ENCODE data around the gene LSM5. TPM values are rescaled to one million over a fixed set of nuclear protein-coding genes. Genes with fewer than 3 reads are reported as not detected.
"Not testable (repeated sequence)": the region's sequence is repeated elsewhere in the genome, so short reads cannot be mapped to it uniquely, and the experiment has no call there.

LSM5 gene
- total RNA-seq, 1 donor from 2014 or later = 39.2 TPM

- DNase-seq (ENCODE audit: missing footprints) = no peak
- ATAC-seq = no peak
- intact Hi-C loops (cut with DNase I) = no loop called here
These were observed 21.6 kb upstream of the LSM5 start for GRCh38 chr7:32511791-32512190.

GRCh38 chr7:32507414-32507813, 17.2 kb upstream of the LSM5 start:
- intact Hi-C loops (cut with DNase I) = no loop called here
- no peak for ATAC-seq
- DNase-seq (ENCODE audit: missing footprints) = no peak

- DNase-seq (ENCODE audit: missing footprints) (no peak), ATAC-seq (no peak)
- intact Hi-C loops (cut with DNase I) = no loop called here
These were observed 16.3 kb upstream of the LSM5 start for GRCh38 chr7:32506266-32507054.

GRCh38 chr7:32502728-32503127, 12.5 kb upstream of the LSM5 start:
- DNase-seq (ENCODE audit: missing footprints) = no peak
- intact Hi-C loops (cut with DNase I) = no loop called here
- ATAC-seq = no peak

GRCh38 chr7:32501522-32501921, 11.3 kb upstream of the LSM5 start:
- intact Hi-C loops (cut with DNase I) = no loop called here
- ATAC-seq (no peak), DNase-seq (ENCODE audit: missing footprints) (no peak)

- no peak for ATAC-seq
- intact Hi-C loops (cut with DNase I) = no loop called here
These were observed 10.8 kb upstream of the LSM5 start for GRCh38 chr7:32500922-32501341.

GRCh38 chr7:32500216-32500615, 10.0 kb upstream of the LSM5 start:
- DNase-seq (ENCODE audit: missing footprints); ATAC-seq; intact Hi-C loops (cut with DNase I): not testable (repeated sequence)

More at GRCh38 chr7:32500922-32501341, 10.8 kb upstream of the LSM5 start:
- DNase-seq (ENCODE audit: missing footprints) = no peak

- DNase-seq (ENCODE audit: missing footprints); ATAC-seq; intact Hi-C loops (cut with DNase I): not testable (repeated sequence)
These were observed 9.6 kb upstream of the LSM5 start for GRCh38 chr7:32499755-32500154.

- intact Hi-C loops (cut with DNase I) = no loop called here
- DNase-seq (ENCODE audit: missing footprints) = no peak
- no peak for ATAC-seq
These were observed 6.1 kb upstream of the LSM5 start for GRCh38 chr7:32496052-32496813.

- DNase-seq (ENCODE audit: missing footprints) = peak; percentile 99
- peak; percentile 100 for ATAC-seq
- intact Hi-C loops (cut with DNase I) = loop anchor here (2.0 kb wide), 1 partner anchor 91 kb away; no protein-coding TSS in a partner anchor
These were observed 5.3 kb upstream of the LSM5 start, which contains the start of gene AVL9 for GRCh38 chr7:32495298-32496051. AVL9 (plus strand) TSS chr7:32495489; CDS start chr7:32495710, 221 bp downstream.

GRCh38 chr7:32494946-32495297, 4.7 kb upstream of the LSM5 start:
- DNase-seq (ENCODE audit: missing footprints) (no peak), ATAC-seq (peak; percentile 4)
- intact Hi-C loops (cut with DNase I) = loop anchor here (2.0 to 5.0 kb wide), 2 partner anchors 92 to 462 kb away; partner anchors contain the start of gene FKBP9

GRCh38 chr7:32489788-32490126, 423 bp downstream of the LSM5 start:
- intact Hi-C loops (cut with DNase I) = loop anchor here (5.0 kb wide), 1 partner anchor 468 kb away; the partner anchor contains the start of gene FKBP9
- no peak for DNase-seq (ENCODE audit: missing footprints)
- no peak for ATAC-seq

GRCh38 chr7:32481921-32482320, 8.3 kb downstream of the LSM5 start:
- intact Hi-C loops (cut with DNase I) = no loop called here

GRCh38 chr7:32481176-32481575, 9.0 kb downstream of the LSM5 start:
- intact Hi-C loops (cut with DNase I) = no loop called here
- no peak for DNase-seq (ENCODE audit: missing footprints)
- ATAC-seq = no peak

More at GRCh38 chr7:32481921-32482320, 8.3 kb downstream of the LSM5 start:
- no peak for ATAC-seq
- no peak for DNase-seq (ENCODE audit: missing footprints)

- ATAC-seq (no peak), DNase-seq (ENCODE audit: missing footprints) (no peak)
- intact Hi-C loops (cut with DNase I) = loop anchor here (2.0 to 10.0 kb wide), 2 partner anchors 269 to 735 kb away; no protein-coding TSS in a partner anchor
These were observed 10.5 kb downstream of the LSM5 start for GRCh38 chr7:32479574-32480200.

- intact Hi-C loops (cut with DNase I) = loop anchor here (10.0 kb wide), 1 partner anchor 733 kb away; no protein-coding TSS in a partner anchor
- ATAC-seq = no peak
- no peak for DNase-seq (ENCODE audit: missing footprints)
These were observed 12.6 kb downstream of the LSM5 start for GRCh38 chr7:32477649-32477980.

- ATAC-seq (no peak), DNase-seq (ENCODE audit: missing footprints) (no peak)
- intact Hi-C loops (cut with DNase I) = loop anchor here (10.0 kb wide), 1 partner anchor 732 kb away; no protein-coding TSS in a partner anchor
These were observed 13.1 kb downstream of the LSM5 start for GRCh38 chr7:32476816-32477648.

GRCh38 chr7:32474008-32474407, 16.2 kb downstream of the LSM5 start:
- DNase-seq (ENCODE audit: missing footprints) = no peak
- intact Hi-C loops (cut with DNase I) = loop anchor here (10.0 kb wide), 1 partner anchor 729 kb away; no protein-coding TSS in a partner anchor
- ATAC-seq = no peak
